ENCODE data around the gene ADGRG6. TPM values are rescaled to one million over a fixed set of nuclear protein-coding genes. Genes with fewer than 3 reads are reported as not detected.
"Not testable (repeated sequence)": the region's sequence is repeated elsewhere in the genome, so short reads cannot be mapped to it uniquely, and the experiment has no call there.

Gene ADGRG6
- polyA plus RNA-seq, 6 donors from 2014 or later, result not detected

DNA sequence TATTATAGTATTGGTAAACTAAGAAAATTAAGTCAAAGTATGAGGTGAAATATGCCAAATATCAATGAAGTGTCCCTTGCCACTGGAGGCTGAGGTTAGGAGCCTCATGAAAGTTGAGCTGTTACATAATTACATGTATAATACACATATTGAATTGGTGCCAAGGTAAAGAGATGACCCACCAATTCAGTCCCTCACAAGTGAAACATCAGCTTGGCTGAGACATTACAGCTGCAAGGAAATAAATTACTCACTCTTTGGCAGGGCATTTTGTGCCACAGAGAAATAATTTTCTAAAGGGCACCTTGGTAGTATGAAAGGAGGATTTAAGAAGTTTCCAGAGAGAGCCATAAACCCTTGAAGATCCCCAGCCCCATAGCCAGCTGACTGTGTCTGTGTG, 127.4 kb downstream of the ADGRG6 start:
- Mint-ChIP-seq H3K36me3 (peaks cover 4 to 9% of the 10 kb centered on the region in 2 donors), H3K4me3 (no peak overlapping the region), H3K27me3 (peaks cover 4 to 11% (median 6%) of the 10 kb centered on the region in 3 donors), H3K27ac (no peak overlapping the region), H3K4me1 (no peaks in the 10 kb centered on the region), H3K9me3 (peaks cover 0 to 9% (median 7%) of the 10 kb centered on the region in 7 donors)
- DNase-seq, result no peak
- ATAC-seq (ENCODE audit: low read depth in 2 of 2), result no peak

DNA sequence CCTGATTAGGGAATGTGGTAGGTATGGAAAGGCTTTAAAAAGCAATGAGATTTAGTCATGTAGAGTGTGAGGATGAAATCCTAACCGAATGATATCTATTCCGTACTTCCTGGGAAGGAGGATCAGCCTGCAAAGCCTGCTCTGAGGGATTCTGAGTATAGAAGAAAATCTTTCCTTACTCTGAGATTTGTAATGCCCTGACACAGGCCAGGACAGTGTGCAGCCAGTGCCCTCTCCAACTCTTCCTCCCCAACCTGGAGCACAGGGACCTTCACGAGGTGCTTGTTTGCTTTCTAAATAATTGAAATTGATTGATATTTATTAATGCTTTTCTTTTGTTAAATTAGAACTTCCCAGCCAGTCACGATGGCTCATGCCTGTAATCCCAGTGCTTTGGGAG, 131.6 kb downstream of the ADGRG6 start:
- Mint-ChIP-seq H3K36me3 (peaks cover 0 to 2% of the 10 kb centered on the region in 2 donors), H3K4me3 (no peak overlapping the region)

DNA sequence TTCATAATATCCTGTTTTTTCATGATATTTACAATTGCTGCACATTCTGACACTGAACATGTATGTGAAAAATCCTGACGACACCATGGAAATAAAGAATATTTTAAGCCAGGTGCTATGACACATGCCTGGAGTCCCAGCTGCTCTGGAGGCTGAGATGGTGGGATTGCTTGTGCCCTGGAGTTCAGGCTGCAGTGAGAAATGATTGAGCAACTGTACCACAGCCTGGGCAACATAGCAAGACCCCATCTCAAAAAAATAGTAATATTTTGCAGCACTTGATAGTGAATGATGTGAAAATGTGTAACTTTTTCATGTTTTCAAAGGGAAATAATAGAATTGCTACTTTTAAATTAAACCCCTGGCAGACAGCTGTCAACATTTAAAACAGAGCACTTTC, 137.1 kb downstream of the ADGRG6 start:
- H3K4me3 Mint-ChIP-seq, result no peak overlapping the region
- ATAC-seq (ENCODE audit: low read depth in 2 of 2), result no peak

More for the DNA sequence above, 131.6 kb downstream of the ADGRG6 start:
- Mint-ChIP-seq H3K27ac (no peak overlapping the region), H3K4me1 (no peaks in the 10 kb centered on the region), H3K27me3 (no peaks in the 10 kb centered on the region), H3K9me3 (peaks cover 0 to 2% (median 0%) of the 10 kb centered on the region in 7 donors)
- no peak for ATAC-seq (ENCODE audit: low read depth in 2 of 2)
- DNase-seq, result no peak

DNA sequence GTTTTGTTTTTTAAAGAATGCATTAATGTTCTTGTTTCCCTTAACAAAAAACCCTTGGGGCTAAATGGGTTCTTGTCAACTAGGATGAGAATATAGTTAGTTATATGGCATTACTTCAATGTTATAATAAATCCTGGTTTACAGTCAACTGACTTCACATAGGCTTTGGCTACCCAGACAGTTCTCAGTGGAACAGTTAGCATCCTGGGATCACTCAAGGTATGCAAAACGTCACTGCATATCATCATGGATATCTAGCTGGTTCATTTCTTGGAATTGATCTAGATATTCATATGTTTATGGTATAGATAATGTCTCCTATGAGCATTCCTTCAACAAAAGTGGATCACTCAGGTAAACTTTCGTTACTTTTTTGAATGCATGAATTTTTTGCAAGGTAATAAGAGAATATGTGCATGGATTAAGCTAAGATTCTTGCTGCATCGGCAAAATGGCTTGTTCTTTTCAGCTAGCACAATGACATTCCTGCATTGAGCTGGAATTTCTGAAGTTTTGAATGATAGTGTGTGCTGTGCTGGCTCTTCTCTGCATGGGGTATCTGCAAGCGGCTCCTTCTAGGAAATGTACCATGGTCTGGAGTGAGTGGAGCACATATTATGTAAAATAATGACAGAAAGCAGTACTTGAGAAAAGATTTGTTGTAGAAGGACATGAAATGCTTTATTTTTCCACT, 138.9 kb downstream of the ADGRG6 start:
- Mint-ChIP-seq H3K27me3 (no peaks in the 10 kb centered on the region), H3K36me3 (no peaks in the 10 kb centered on the region), H3K4me1 (no peaks in the 10 kb centered on the region), H3K9me3 (no peaks in the 10 kb centered on the region), H3K4me3 (no peak overlapping the region), H3K27ac (no peak overlapping the region)
- DNase-seq, result no peak
- no peak for ATAC-seq (ENCODE audit: low read depth in 2 of 2)

More for the DNA sequence above, 137.1 kb downstream of the ADGRG6 start:
- Mint-ChIP-seq H3K27me3 (no peaks in the 10 kb centered on the region), H3K9me3 (no peaks in the 10 kb centered on the region), H3K27ac (no peak overlapping the region), H3K36me3 (no peaks in the 10 kb centered on the region), H3K4me1 (no peaks in the 10 kb centered on the region)
- DNase-seq, result no peak

DNA sequence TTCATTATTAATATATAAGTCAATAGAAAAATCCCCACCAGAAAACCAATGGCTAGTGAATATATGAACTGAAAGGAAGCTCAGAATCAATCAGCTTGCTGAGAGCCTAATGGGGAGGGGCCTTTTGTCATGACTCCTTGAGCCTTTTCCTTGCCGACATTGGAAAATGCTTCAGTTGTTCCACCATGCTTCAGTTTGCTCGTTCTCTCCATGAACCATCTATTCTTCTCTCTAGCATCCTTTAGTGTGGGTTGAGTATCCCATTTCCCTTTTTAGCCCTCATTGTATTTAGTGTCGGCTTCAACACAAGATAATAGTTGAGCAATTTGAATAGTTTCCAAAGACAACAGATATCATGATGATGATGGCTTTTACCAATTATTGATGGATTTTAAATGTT, 139.9 kb downstream of the ADGRG6 start:
- Mint-ChIP-seq H3K4me1 (no peaks in the 10 kb centered on the region), H3K9me3 (no peaks in the 10 kb centered on the region), H3K27me3 (no peaks in the 10 kb centered on the region), H3K36me3 (no peaks in the 10 kb centered on the region), H3K27ac (no peak overlapping the region), H3K4me3 (no peak overlapping the region)
- ATAC-seq (ENCODE audit: low read depth in 2 of 2) (no peak), DNase-seq (no peak)

DNA sequence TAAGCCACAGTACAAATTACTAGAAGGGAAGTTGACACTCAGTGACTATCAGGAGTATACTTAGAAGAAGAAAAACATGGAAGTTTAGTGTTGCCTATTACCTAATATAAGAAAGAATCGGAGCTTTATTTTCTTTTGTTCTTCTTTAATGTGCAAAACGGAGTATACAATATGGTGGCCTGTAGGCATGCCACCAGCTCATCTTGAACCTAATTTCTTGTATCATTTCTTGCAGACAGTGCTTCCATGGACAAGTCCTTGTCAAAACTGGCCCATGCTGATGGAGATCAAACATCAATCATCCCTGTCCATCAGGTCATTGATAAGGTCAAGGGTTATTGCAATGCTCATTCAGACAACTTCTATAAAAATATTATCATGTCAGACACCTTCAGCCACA, 141.3 kb downstream of the ADGRG6 start:
- Mint-ChIP-seq H3K4me1 (no peaks in the 10 kb centered on the region), H3K27me3 (no peaks in the 10 kb centered on the region), H3K4me3 (no peak overlapping the region), H3K36me3 (no peaks in the 10 kb centered on the region), H3K27ac (no peak overlapping the region), H3K9me3 (peaks cover 0 to 4% (median 0%) of the 10 kb centered on the region in 7 donors)
- ATAC-seq (ENCODE audit: low read depth in 2 of 2) (no peak), DNase-seq (no peak)

DNA sequence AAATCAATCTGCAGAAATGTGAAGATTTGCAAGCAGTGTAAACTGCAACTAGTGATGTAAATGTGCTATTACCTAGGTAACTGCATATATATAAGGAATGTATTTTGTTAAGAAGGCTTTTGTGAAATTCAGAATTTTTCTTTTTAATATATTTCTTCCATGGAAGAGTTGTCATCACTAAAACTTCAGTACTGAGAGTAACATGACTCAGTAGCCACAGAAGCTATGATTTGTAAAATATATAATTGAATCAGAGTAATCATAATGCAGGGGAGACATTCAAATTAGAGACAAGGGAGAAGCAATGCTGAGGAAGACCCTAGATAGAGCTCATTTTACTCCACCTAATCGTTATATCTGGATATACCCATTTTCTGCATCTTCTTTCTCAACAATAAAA, 141.7 kb downstream of the ADGRG6 start:
- H3K9me3 Mint-ChIP-seq, result peaks cover 0 to 4% (median 0%) of the 10 kb centered on the region in 7 donors
- ATAC-seq (ENCODE audit: low read depth in 2 of 2) (no peak), DNase-seq (no peak)
- no peaks in the 10 kb centered on the region for H3K27me3 Mint-ChIP-seq
- H3K4me1 Mint-ChIP-seq, result no peaks in the 10 kb centered on the region
- H3K36me3 Mint-ChIP-seq, result no peaks in the 10 kb centered on the region
- H3K4me3 Mint-ChIP-seq, result no peak overlapping the region
- no peak overlapping the region for H3K27ac Mint-ChIP-seq

DNA sequence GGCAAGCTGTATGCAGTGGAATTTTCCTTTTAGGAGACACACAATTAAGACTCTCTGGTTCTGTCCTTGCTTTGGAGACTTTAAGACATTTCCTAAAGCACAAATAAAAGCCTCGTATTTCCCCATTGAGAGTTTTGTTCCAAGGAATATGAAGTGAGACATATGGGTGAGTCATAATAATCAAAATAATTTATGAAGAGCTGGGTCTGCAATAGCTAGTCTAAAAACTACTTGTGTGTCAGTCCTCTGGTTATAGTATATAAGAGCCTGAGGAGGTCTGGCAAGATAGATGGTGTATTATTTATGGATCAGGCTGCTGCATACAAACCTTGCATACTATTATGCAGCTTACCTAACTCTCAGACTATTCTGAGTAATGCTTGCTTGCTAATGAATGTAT, 142.6 kb downstream of the ADGRG6 start:
- H3K9me3 Mint-ChIP-seq, result peaks cover 0 to 4% (median 0%) of the 10 kb centered on the region in 7 donors
- no peak overlapping the region for H3K4me3 Mint-ChIP-seq
- no peaks in the 10 kb centered on the region for H3K4me1 Mint-ChIP-seq
- no peak for ATAC-seq (ENCODE audit: low read depth in 2 of 2)
- H3K27me3 Mint-ChIP-seq, result no peaks in the 10 kb centered on the region
- no peaks in the 10 kb centered on the region for H3K36me3 Mint-ChIP-seq
- H3K27ac Mint-ChIP-seq, result no peak overlapping the region
- no peak for DNase-seq

DNA sequence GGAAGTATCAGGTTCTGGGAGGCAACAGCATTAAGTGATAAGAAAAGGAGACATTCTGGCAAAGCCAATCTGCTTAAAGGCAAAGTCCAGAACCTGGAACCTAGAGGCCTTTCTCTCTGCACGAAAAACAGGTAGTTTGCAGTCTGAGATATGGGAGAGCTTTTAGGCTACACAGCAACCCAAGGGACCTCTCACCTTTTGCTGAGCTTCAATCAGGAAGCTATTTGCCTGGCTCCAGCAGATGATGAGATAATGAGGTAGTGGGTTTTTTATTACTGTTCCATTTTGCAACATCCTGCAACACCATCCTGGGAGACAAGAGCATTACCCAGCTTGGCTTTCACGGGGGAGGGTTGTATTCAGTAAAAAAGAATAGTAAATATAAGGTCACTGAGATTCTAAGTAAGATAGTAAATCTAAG, 143.1 kb downstream of the ADGRG6 start:
- H3K27me3 Mint-ChIP-seq, result no peaks in the 10 kb centered on the region
- H3K27ac Mint-ChIP-seq, result no peak overlapping the region
- DNase-seq, result no peak
- H3K4me1 Mint-ChIP-seq, result no peaks in the 10 kb centered on the region
- H3K36me3 Mint-ChIP-seq, result no peaks in the 10 kb centered on the region
- no peak overlapping the region for H3K4me3 Mint-ChIP-seq
- no peak for ATAC-seq (ENCODE audit: low read depth in 2 of 2)
- H3K9me3 Mint-ChIP-seq, result peaks cover 0 to 4% (median 0%) of the 10 kb centered on the region in 7 donors

DNA sequence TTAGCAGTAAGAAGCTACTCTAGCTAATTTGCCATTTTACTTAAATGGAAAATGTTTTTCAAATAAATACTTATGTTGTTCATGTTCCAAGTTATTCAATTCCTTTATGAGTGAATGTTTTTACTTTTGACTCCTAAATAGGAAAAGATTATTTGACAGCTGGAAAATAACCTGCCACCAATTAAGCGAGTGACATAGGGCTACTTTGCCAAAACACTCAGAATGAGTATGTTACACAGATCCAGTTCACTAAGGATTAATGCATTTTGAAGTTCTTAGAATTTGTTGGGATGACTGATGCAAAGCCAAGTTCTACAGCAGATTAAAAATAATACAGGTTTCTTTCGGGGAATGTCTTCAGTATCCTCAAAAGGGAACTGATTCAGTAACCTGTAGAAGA, 144.4 kb downstream of the ADGRG6 start:
- no peaks in the 10 kb centered on the region for H3K4me1 Mint-ChIP-seq
- no peaks in the 10 kb centered on the region for H3K36me3 Mint-ChIP-seq
- no peaks in the 10 kb centered on the region for H3K27me3 Mint-ChIP-seq
- H3K4me3 Mint-ChIP-seq, result no peak overlapping the region
- peaks cover 0 to 4% (median 0%) of the 10 kb centered on the region in 7 donors for H3K9me3 Mint-ChIP-seq
- ATAC-seq (ENCODE audit: low read depth in 2 of 2), result no peak
- no peak overlapping the region for H3K27ac Mint-ChIP-seq
- no peak for DNase-seq

DNA sequence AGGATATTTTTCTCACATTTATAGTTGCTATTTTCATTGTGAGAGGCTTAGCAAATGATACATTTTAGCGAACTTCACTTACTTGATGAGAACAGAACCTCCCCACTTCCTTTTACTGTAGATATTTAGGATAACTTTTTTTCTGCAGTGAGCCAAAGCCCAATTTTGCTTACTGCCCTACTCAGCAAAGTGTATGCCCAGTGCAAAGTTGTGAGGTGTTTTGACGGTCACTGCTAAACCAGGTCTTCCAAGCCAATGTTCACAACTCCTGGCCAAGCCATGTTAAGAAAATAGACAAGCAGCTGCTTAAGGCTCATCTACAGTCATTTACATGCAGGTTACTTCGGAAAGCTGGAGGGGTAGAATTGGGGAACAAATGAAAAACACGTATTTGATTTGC, 144.8 kb downstream of the ADGRG6 start:
- Mint-ChIP-seq H3K36me3 (no peaks in the 10 kb centered on the region), H3K4me3 (no peak overlapping the region), H3K27me3 (no peaks in the 10 kb centered on the region), H3K9me3 (peaks cover 0 to 4% (median 0%) of the 10 kb centered on the region in 7 donors), H3K4me1 (no peaks in the 10 kb centered on the region), H3K27ac (no peak overlapping the region)
- DNase-seq (no peak), ATAC-seq (ENCODE audit: low read depth in 2 of 2) (no peak)

DNA sequence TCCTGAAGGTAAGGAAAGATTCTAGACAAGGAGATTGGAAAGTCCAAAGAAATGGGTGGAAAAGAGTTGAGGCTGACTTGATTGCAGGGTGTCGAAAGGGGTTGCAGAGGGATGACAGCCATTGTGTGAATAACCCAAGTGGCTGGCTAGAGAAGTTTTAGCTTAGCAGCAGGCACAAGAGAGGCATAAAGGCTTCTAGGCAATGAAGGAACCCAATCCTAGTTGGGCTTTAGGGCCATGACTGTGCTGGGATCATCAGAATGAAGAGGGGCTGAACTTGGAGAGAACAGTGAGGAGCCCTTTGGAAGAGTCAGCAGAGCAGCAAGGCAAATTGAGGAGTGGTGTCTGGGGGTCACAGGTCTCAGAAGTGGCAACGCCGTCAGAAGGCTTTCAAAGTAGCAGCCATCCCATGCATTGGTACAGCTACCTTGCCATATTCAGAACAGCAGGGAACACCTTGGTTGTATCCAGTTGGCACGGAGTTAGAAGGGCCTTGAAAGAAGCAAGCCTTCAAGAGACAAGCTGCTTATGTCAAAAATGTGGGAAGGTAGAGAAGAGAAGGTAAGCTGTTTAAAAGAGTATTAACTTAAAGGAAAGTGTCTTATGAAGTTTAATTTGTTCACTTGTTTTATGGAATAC, 146.4 kb downstream of the ADGRG6 start:
- ATAC-seq (ENCODE audit: low read depth in 2 of 2) (no peak), DNase-seq (no peak)
- H3K4me3 Mint-ChIP-seq, result no peak overlapping the region
- no peaks in the 10 kb centered on the region for H3K27me3 Mint-ChIP-seq
- H3K9me3 Mint-ChIP-seq, result peaks cover 0 to 4% (median 0%) of the 10 kb centered on the region in 7 donors
- H3K27ac Mint-ChIP-seq, result peak overlapping the region in 1 of 6 donors; percentile 8
- H3K36me3 Mint-ChIP-seq, result no peaks in the 10 kb centered on the region
- H3K4me1 Mint-ChIP-seq, result no peaks in the 10 kb centered on the region

DNA sequence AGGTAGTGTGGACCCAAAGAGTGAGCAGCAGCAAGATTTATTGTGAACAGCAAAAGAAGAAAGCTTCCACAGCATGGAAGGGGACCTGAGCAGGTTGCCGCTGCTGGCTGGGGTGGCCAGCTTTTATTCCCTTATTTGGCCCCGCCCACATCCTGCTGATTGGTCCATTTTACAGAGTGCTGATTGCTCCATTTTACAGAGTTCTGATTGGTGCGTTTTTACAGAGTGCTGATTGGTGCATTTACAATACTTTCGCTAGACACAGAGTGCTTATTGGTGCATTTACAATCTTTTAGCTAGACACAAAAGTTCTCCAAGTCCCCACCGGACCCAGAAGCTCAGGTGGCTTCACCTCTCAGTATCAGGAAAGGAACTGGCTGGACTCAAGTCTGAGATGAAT, 149.0 kb downstream of the ADGRG6 start:
- H3K36me3 Mint-ChIP-seq; H3K4me3 Mint-ChIP-seq; H3K27me3 Mint-ChIP-seq; ATAC-seq (ENCODE audit: low read depth in 2 of 2); H3K27ac Mint-ChIP-seq; H3K4me1 Mint-ChIP-seq; H3K9me3 Mint-ChIP-seq; DNase-seq: not testable (repeated sequence)

DNA sequence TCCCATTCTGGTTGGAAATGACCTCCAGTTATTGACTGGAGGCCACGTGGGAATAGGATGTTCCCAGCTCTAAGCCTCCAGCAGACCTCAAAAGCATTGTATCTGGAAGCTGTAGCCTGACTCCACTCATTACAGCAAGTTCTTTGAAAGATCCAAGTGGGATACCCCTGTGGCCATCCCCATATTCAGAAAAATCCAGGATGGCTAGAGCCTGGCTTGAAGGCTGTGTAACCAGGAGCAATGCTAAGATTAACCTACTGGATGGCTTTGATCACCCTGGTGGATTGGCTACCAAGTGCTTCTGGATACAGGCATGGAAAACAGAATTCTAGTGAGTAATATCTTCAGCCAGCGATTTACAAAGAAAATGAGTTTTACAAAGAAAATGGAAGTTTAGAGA, 151.2 kb downstream of the ADGRG6 start:
- no peaks in the 10 kb centered on the region for H3K27me3 Mint-ChIP-seq
- peaks cover 0 to 13% (median 0%) of the 10 kb centered on the region in 7 donors for H3K9me3 Mint-ChIP-seq
- no peaks in the 10 kb centered on the region for H3K36me3 Mint-ChIP-seq
- H3K4me1 Mint-ChIP-seq, result no peaks in the 10 kb centered on the region
- H3K4me3 Mint-ChIP-seq, result no peak overlapping the region
- no peak for DNase-seq
- H3K27ac Mint-ChIP-seq, result no peak overlapping the region
- ATAC-seq (ENCODE audit: low read depth in 2 of 2), result no peak

Measured in naive B cell (primary cell).